Islet of Langerhans (tissue), 1 donor: ENCODE results near the gene SGTA.

ENCODE experiments used
- FAIRE-seq: peaks from one replicate; lab custom pipeline; 2011; peaks lifted over from hg19 to GRCh38; lab: Jason Lieb, UNC

The SGTA gene

GRCh38 chr19:2770055-2771013, 12.7 kb downstream of the SGTA start:
- FAIRE-seq: no peak

GRCh38 chr19:2769218-2769617, 13.9 kb downstream of the SGTA start:
- no peak for FAIRE-seq

DNA sequence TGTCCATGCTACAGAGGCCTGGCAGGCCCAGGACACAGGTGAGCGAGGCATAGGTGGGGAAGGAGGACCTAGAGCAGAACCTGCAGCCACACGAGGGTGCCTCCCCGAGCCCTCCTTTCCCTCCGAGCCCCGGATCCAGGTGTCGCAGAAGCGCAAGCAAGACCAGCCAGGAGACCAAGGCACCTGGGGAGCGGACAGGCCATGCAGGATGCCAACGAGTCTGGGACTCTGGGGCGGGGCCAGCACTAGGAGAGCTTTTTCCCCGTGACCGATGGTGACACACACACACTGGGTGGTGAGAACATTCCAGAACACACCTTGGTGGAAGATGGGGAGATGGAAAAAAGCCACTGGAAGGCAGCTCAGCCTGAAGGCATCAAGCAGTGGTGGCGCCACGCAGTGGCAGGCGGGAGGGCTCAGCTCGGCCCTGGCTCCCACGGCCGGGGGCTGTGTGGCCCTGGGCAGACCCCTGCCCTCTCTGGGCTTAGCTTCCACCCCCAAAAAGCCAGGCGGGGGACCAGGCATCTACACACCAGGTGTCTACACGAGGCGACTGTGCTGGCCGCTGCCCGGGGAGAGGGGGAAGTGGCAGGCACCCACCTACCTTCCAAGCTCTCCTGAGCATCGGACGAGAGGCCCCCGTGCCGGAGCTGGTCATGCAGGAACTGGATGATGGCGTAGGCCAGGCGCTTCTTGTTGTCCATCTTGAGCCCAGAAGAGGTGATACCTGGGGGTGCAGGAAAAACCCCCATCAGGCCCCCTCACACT, 14.5 kb downstream of the SGTA start:
- no peak for FAIRE-seq

- FAIRE-seq: no peak
Observed at GRCh38 chr19:2767688-2768087, 15.4 kb downstream of the SGTA start.

DNA sequence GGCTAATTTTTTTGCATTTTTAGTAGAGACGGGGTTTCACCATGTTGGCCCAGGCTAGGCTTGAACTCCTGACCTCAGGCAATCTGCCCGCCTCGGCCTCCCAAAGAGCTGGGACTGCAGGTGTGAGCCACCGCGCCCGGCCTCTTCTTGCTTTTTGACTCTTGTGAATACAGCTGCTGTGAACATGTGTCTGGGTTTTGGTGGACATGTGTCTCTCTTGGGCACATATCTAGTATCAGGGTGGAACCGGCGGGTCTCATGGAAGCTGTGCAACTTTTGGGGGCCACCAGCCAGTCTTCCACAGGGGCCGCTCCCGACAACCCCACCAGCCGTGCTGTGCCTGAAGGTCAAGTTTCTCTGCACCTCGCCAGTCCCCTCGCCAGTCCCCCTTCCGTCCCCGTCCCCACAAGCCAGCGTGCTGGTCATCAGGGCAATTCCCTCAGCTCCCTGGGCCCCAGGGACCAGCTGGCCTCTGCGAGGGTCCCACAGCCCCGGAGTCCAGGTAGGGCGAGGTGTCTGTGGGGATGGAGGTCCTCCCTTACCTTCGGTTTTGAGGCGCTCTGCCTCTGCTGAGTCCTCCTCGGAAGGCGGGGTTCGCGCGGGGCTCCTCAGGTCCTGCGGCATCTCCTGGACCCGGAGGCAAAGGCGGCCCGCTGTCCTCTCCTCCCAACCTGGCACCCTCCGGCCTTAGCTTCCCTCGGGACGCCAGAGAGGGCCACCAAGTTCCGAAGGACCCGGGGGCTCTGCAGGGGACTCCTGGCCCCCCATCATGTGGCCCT, 16.3 kb downstream of the SGTA start:
- no peak for FAIRE-seq

DNA sequence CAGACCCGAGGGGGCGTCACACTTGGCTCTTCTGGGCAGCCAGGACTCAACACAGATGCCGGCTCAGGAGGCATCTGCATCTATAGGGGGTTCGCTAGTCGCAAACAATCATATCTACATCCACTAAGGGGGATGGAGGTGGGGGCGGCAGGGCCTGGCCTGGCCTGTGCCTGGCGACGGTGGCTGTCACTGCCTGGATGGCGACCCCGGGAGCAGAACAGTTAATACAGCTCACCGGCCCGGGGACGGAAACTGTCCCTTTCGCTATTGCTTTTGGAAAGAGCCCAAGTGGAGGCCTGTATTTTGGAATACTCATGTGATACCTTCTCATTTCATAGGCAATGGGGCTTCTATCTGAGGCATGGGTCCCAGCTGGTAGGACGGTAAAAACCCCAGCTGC, 17.7 kb downstream of the SGTA start:
- FAIRE-seq: no peak

GRCh38 chr19:2764945-2765344, 18.1 kb downstream of the SGTA start:
- no peak for FAIRE-seq

GRCh38 chr19:2763687-2764086, 19.4 kb downstream of the SGTA start:
- no peak for FAIRE-seq

DNA sequence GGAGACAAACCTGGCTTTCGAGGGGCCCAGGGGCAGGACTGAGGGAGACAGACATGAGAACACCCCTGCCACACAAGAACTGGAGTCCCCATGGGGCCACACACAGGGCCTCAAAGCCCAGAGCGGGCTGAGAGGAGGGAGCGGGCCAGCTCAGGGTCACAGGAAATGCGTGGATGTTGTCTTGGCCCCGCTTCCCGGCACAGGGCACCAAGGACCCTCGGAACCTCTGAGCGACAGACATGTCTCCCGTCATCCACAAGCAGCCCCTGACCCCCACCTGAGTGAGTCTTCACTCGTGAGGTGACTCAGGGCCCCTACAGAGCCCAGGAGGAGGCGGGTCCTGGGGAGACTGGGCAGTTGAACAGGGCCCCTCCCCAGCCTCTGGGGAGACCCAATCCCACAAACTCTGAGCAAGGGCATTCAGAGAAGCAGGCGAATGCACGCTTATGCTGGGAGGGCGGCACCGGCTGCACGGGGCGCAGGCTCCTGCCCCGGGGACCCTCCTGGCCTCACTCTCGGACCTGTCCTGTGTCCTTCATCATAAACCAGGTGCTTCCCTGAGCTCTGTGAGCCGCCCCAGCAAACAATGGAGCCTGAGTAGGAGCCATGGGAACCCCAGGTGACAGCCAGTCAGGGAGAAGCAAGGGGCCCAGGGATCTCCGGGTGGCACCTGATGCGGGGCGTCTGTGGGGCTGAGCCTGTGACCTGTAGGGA, 20.1 kb downstream of the SGTA start:
- no peak for FAIRE-seq

DNA sequence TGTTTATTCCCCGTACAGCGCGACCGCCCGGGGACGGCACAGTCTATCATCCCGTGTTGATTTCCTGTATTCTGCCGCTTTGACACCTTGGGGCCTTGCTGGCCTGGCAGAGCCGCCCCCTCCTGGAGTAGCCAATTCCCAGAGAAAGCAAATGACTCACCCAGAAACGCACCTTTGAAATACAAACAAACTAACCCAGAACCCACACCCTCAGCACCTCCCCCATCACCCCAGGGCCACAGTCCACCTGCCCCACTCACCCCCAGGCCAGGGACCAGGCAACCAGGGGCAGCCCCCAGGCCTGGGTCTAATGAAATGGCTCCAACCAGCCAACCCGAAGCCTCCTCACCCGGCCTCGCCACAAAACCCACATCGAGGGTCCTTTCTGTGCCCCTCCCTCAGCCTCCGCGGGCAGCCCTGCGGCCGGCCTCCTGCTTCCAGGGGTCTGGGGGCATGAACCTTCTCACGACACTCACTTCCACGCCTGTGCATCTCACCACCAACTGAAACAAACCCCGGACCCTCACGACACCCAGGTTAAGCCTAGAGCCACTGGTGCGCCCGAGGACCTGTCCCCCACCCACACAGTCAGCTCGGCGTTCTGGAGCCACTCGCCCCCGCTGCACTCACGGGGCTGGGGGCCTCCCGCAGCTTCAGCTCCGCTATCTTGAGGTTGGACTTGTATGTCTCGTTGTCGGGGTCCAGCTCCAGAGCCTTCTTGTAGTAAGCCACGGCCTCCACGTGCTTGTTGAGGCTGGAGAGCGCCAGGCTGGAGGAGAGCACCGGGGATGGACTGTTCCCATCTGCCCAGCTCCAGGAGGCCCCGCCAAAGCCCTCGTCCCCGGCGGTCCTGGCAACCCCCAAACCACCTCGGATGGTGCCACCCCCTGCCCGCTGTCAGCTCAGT, 20.9 kb downstream of the SGTA start:
- FAIRE-seq: no peak

DNA sequence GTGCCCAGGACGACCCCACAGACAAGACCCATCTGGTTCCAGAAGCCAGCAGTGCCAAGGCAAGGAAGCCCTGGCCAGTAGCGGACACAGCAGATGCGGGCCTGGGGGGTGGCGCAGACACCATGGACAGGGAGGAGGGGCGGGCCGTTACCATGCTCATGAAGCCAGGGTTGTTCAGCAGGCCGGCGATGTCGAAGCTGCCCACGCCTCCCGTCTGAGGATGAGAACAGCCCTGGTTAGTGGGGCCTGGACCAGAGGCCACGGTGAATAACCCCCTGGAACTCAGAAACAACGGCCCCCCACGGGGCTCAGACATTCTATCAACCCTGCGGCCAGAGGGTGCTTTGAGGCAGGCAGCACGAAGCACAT, 21.8 kb downstream of the SGTA start:
- no peak for FAIRE-seq

- no peak for FAIRE-seq
Observed at GRCh38 chr19:2759965-2760364, 23.1 kb downstream of the SGTA start.

DNA sequence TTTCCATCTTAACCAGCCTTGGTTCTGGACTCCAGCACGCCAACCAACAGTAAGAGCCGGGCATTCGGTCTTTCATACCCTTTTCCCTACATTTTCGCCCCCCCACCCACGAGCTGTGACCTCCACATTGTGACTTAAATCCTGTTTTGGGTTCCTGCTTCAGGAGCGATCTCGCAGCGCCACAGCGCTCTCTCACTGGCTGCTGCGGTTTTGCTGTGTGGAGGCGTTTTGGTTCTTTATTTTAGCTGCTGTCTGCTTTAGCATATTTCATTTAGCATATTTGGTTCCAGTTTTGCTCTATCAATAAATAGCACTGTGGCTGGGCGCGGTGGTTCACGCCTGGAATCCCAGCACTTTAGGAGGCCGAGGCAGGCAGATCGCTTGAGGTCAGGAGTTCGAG, 23.7 kb downstream of the SGTA start:
- no peak for FAIRE-seq

DNA sequence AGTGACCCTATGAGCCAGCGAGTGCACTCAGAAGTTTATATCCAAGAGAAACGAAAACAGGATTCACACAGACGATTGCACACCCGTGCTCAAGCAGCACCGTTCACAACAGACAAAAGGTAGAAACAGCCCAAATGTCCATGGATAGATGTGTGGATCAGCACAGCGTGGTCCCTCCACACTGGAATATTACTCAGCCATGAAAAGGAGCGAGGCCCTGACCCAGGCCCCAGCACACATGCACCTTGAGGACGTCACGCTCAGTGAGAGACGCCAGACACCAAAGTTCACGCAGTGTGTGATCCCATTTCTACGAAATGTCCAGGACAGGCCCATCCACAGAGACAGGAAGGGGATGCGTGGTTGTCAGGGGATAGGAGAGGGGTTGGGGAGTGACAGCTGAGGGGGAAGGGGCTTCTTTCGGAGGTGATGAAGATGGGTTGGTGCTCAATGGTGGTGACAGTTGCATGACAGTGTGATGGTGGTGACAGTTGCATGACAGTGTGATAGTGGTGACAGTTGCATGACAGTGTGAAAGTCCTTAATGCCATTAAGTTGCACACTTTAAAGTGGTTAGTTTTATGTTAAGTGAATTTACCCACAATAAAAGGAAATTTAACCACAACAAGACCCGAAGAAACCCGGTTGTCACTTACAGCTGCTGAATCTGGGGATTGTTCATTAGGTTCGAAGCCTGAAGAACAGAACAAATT, 24.3 kb downstream of the SGTA start:
- FAIRE-seq: no peak

GRCh38 chr19:2756921-2757881, 25.9 kb downstream of the SGTA start:
- FAIRE-seq: no peak

GRCh38 chr19:2756477-2756876, 26.6 kb downstream of the SGTA start:
- FAIRE-seq: no peak

DNA sequence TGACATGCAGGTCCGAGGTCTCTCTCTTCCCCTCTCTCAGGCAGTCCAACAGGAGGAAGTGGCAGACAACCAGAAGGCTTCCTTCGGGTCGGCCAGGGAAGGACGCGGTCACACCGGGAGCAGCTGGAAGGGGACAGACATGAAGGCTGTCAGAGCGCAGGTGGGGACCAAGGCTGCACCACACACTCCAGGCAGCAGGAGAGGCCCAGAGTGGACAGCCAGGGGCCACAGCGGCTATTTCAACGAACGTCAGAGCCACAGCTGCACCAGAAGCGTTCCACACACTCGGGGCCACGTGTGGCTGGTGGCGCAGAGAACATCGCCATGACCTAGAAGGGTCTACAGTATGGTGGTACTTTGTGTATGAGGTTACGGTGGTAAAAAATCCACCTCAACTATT, 27.3 kb downstream of the SGTA start:
- no peak for FAIRE-seq

- FAIRE-seq: no peak
Observed at GRCh38 chr19:2755448-2755705, 27.7 kb downstream of the SGTA start.

DNA sequence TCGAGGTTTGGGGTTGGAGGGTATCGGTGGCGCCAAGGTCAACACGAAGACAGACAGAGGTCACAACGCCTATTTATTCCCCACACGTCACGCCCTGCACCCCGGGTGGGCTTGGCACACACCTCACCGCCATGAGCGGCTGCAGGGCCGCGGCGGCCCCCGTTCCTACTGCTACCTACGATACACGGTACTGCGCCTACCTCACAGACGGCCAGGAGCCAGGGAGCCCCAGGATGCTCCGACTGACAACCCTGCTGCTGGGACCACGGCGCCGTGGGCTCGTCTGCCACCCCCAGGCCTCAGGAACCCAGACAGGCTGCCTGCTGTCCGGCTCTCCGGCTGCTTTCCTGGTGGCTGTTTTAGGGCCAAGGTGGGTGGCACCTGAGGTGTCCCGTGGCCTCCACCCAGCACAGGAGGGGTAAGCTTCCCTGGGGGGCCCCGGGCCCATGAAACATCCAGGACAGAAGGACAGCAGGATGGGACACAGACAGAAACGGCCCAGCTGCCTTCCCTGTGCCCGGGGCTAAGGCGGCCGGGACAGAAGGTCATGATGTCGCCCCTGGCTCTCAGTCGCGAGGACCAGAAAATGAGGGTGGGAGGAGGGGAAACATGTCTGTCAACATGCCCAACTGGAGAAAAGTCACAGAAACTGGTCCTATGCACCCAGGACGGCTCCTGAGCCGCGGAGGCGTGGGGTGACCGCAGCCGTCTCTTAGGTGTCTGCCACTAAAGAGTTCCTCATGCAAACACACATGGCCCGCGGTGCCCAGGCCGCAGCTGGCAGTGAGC, 28.2 kb downstream of the SGTA start:
- no peak for FAIRE-seq
